Body of pancreas (tissue), 4 donors: ENCODE results near the gene RNF225. TPM values are rescaled to one million over a fixed set of nuclear protein-coding genes. Genes with fewer than 3 reads are reported as not detected.
"Not testable (repeated sequence)": the region's sequence is repeated elsewhere in the genome, so short reads cannot be mapped to it uniquely, and the experiment has no call there.

Experiments used
- ATAC-seq: fragments of 150-250 bp; one replicate; pipeline ENCODE4 v1.9.1; 2016
- DNase-seq, 4 donors: peaks; one replicate each; pipeline ENCODE4 v3.0.0-alpha.2; 2019
- H3K27ac ChIP-seq, 4 donors: fragments of 200-600 bp; sonication (generic); 1 replicate in 3 of 4; 2 replicates in 1 of 4; pipeline versions ENCODE4 v1.5.1 to v1.6.1; 2016 to 2019; ENCODE audit warnings: mild to moderate bottlenecking in 1 of 4, mixed read lengths in 1 of 4, moderate library complexity in 1 of 4
- H3K27me3 ChIP-seq, 2 donors: fragments of 200-600 bp; sonication (generic); one replicate each; pipeline ENCODE4 v1.6.0; 2016; ENCODE audit warnings: mild to moderate bottlenecking in 1 of 2
- H3K36me3 ChIP-seq, 2 donors: fragments of 200-600 bp; sonication (generic); replicated peaks in 1 of 2; 2 replicates each; pipeline ENCODE4 v1.5.1; 2016; ENCODE audit warnings: low read depth in 2 of 2; ENCODE audit not compliant: insufficient read depth in 1 of 2
- H3K4me1 ChIP-seq: fragments of 200-600 bp; sonication (generic); one replicate; pipeline ENCODE4 v1.6.0; 2016
- H3K4me3 ChIP-seq, 2 donors: fragments of 200-600 bp; sonication (generic); 1 replicate in 1 of 2; 2 replicates in 1 of 2; pipeline ENCODE4 v1.5.1; 2016 to 2019
- H3K9me3 ChIP-seq, 3 donors: fragments of 200-600 bp; sonication (generic); 1 replicate in 2 of 3; 2 replicates in 1 of 3; pipeline ENCODE4 v1.5.1; 2016
- POLR2A ChIP-seq, 3 donors: fragments of 450-650 bp; IDR thresholded peaks; one replicate each; pipeline ENCODE4 v1.6.1; 2016; ENCODE audit warnings: antibody characterized with exemption in 3 of 3, mild to moderate bottlenecking in 2 of 3
- WGBS, 2 donors: methylation state at CpG; one replicate each; pipeline ENCODE4 v1.1.5; 2017; 5-methylcytosine and 5-hydroxymethylcytosine counted together
- intact Hi-C: fragments of 100-400 bp; cut with DNase I; formaldehyde crosslinking; loops from one replicate; pipeline ENCODE4 v1.15.1; 2023
- total RNA-seq, 2 donors: library from RNA; depleted of rRNA; stranded (reverse); fragments of >200 nt; gene quantifications; one replicate each; pipeline ENCODE4 v1.1.0, GENCODE V29; 2016
- TF ChIP-seq, protein P1 (sequence below), 7 experiments: fragments of 450-650 bp in 4 of 7; fragments of 200-600 bp in 3 of 7; sonication (generic) in 3 of 7; IDR thresholded peaks; one replicate each; pipeline ENCODE4 v1.5.1; 2016 to 2019; ENCODE audit warnings: antibody characterized with exemption in 7 of 7

Gene RNF225
- total RNA-seq, 2 donors from 2014 or later: not detected

DNA sequence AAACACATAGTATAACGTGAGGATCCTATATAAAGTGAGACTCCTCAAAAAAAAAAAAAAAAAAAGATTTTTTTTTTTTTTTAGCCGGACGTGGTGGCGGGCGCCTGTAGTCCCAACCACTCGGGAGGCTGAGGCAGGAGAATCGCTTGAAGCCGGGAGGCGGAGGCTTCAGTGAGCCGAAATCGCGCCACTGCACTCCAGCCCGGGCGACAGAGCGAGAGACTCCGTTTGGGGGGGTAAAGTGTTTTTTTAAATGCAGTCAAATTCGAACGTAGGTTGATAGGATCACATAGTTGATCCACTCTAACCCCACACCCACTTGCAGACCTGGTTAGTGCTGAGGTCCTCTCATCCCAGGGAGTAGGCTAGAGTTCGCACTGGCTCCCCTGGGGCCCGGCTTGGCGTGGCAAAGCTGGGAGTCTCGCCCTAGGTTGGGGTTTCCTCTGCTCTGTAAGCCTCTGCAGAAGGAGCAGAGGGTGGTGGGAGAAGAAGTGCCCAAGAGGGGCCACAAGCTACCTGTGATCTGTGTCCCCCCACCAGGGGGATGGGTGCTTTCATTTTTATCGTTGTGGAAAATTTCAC is 6.5 kb downstream of the RNF225 start:
- no peak for DNase-seq
- Histone ChIP-seq H3K27me3 (no peaks in the 10 kb centered on the region), H3K4me1 (peaks cover 19% of the 10 kb centered on the region), H3K27ac (peak overlapping the region in 2 of 4 donors; percentile 31 to 85), H3K4me3 (peak overlapping the region in 1 of 2 donors; percentile 16), H3K9me3 (no peaks in the 10 kb centered on the region), H3K36me3 (no peaks in the 10 kb centered on the region)
- intact Hi-C loops: no loop called here
- TF ChIP-seq POLR2A (IDR thresholded peaks at IDR 0.05): no peak
- TF ChIP-seq, protein P1, sequence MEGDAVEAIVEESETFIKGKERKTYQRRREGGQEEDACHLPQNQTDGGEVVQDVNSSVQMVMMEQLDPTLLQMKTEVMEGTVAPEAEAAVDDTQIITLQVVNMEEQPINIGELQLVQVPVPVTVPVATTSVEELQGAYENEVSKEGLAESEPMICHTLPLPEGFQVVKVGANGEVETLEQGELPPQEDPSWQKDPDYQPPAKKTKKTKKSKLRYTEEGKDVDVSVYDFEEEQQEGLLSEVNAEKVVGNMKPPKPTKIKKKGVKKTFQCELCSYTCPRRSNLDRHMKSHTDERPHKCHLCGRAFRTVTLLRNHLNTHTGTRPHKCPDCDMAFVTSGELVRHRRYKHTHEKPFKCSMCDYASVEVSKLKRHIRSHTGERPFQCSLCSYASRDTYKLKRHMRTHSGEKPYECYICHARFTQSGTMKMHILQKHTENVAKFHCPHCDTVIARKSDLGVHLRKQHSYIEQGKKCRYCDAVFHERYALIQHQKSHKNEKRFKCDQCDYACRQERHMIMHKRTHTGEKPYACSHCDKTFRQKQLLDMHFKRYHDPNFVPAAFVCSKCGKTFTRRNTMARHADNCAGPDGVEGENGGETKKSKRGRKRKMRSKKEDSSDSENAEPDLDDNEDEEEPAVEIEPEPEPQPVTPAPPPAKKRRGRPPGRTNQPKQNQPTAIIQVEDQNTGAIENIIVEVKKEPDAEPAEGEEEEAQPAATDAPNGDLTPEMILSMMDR (IDR thresholded peaks at IDR 0.05): no peak
- 22 to 37% methylated on average over 16 to 23 of the region's 23 CpGs for WGBS, 2 donors
- no peak for ATAC-seq

DNA sequence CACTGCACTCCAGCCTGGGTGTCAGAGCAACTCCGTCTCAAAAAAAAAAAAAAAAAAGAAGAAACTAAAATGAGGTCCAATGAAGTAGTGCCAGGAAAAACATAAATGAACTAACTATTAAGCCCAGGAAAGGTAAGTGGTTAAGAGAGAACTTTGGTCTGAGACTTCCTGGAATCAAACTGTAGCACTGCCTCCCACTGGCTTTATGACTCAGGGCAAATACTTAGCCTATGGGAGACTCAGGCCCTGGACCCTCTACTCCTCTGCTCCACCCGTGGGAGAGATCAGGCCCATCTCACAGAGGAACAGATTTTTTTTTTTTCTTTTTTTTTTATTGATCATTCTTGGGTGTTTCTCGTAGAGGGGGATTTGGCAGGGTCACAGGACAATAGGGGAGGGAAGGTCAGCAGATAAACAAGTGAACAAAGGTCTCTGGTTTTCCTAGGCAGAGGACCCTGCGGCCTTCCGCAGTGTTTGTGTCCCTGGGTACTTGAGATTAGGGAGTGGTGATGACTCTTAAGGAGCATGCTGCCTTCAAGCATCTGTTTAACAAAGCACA is 8.5 kb downstream of the RNF225 start:
- H3K9me3 ChIP-seq, DNase-seq, H3K27me3 ChIP-seq, intact Hi-C loops, ATAC-seq, H3K4me3 ChIP-seq, H3K27ac ChIP-seq, H3K36me3 ChIP-seq: not testable (repeated sequence)
- WGBS, 2 donors: 61 to 67% methylated on average over 4 to 5 of the region's 5 CpGs
- H3K4me1 ChIP-seq: peaks cover 28% of the 10 kb centered on the region

DNA sequence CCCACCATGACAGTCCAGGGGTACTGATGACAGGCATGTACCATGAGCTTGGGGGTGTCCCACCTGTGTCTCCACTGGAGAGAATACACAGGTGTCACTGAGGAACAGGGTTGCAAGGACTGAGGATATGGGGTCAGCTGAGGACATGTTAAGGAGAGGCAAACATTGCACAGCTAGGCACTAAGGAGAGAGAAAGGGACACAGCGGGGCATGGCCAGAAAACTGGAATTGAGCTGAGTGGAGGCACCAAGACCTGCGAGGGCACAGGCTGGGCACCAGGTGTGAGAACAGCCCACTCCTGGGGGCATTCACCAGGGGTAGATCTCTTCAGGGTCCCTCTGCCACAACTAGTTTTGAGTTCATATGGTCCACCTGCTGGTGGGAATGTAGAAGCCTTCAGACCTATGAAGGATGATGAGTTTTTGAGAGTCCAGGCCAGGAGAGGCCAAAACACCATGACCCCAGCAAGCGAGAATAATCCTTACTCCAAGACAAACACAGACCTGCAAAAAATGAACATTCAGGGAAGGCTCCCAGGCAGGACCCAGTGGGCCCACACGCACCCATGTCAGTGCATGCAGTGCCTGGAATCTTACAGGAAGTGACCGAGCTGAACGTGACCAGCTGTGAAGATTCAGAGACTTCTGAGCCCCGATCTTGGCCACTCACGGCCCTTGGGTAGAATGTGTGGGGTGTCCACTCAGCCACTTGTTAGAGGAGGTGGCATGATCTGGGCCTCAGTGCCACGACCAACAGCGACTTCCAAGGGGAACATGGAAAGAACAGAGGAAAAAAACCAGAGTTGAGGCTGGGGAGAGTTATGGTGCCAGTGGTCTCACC is 11.6 kb downstream of the RNF225 start:
- DNase-seq (no peak), ATAC-seq (no peak)
- Histone ChIP-seq H3K4me1 (peaks cover 27% of the 10 kb centered on the region), H3K27me3 (no peaks in the 10 kb centered on the region), H3K4me3 (no peak overlapping the region), H3K36me3 (no peaks in the 10 kb centered on the region), H3K9me3 (no peaks in the 10 kb centered on the region), H3K27ac (peak overlapping the region in 2 of 4 donors; percentile 65 to 84)
- intact Hi-C loops: no loop called here
- no peak for TF ChIP-seq POLR2A (IDR thresholded peaks at IDR 0.05)
- TF ChIP-seq, protein P1 (IDR thresholded peaks at IDR 0.05): peak in 2 of 7 experiments; percentile 17 to 31
- 53 to 68% methylated on average over 8 to 10 of the region's 10 CpGs for WGBS, 2 donors

DNA sequence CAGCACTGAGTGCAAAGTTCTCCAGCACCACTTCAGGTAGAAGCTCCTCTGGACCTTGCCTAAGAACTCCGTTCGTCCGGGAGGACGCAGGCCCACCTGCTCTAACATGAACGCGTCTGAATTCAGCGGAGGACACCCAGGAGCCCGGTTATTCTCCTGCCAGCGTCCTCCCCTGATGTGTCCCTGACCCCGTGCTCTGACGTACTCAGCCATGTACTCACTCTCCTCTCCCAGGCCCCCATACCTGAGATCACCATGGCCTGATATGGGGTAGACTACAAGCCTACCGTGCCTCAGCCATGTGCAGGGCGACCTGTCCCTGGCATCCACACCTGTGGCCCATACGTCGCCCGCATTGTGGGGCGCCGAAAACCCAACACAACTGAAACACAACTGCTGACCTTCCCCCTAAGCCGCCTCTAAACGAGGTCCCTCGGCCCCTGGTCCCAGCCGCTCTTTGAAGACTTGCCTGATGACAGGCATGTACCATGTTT is 12.2 kb downstream of the RNF225 start:
- DNase-seq: no peak
- intact Hi-C loops: no loop called here
- H3K27ac ChIP-seq: peak overlapping the region; percentile 65 to 84 (median 80)

More for the DNA sequence above, 12.2 kb downstream of the RNF225 start:
- Histone ChIP-seq H3K27me3 (no peaks in the 10 kb centered on the region), H3K4me1 (peaks cover 24% of the 10 kb centered on the region), H3K9me3 (no peaks in the 10 kb centered on the region), H3K4me3 (peak overlapping the region; percentile 76 to 96), H3K36me3 (no peaks in the 10 kb centered on the region)
- TF ChIP-seq POLR2A (IDR thresholded peaks at IDR 0.05): no peak
- TF ChIP-seq, protein P1 (IDR thresholded peaks at IDR 0.05): no peak
- WGBS, 2 donors: 6 to 12% methylated on average over 12 to 22 of the region's 22 CpGs
- peak; percentile 15 for ATAC-seq
